Measurements from ENCODE around the gene EMCN. TPM values are rescaled to one million over a fixed set of nuclear protein-coding genes. Genes with fewer than 3 reads are reported as not detected.
"Not testable (repeated sequence)": the region's sequence is repeated elsewhere in the genome, so short reads cannot be mapped to it uniquely, and the experiment has no call there.

The EMCN gene
- total and polyA plus RNA-seq, 8 donors = 34.4 to 46.1 (median 38.3) TPM

DNA sequence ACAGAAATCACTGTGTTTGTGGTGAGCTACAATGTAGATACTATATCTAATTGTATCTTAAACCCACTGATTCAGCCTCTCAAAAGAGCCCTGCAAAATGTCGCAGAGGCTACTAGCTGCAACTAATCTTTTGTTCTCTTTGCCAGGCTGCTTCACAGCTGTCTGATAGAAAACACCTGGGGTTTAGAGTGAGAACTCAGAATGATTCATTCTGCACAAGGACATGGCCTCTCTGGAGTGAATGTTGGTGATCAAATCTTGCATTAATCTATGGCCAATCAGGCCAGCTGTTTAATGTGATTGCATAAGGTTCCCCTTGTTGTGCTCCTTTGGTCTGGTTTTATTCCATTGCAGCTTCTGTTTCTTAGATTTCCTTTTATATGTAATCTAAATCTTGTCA lies 100.3 kb downstream of the EMCN start:
- Histone ChIP-seq H3K36me3 (no peaks in the 10 kb centered on the region), H3K4me3 (no peak overlapping the region), H3K9me3 (no peaks in the 10 kb centered on the region), H3K27ac (no peak overlapping the region), H3K27me3 (no peaks in the 10 kb centered on the region), H3K4me1 (no peaks in the 10 kb centered on the region)
- TF ChIP-seq, protein P1, sequence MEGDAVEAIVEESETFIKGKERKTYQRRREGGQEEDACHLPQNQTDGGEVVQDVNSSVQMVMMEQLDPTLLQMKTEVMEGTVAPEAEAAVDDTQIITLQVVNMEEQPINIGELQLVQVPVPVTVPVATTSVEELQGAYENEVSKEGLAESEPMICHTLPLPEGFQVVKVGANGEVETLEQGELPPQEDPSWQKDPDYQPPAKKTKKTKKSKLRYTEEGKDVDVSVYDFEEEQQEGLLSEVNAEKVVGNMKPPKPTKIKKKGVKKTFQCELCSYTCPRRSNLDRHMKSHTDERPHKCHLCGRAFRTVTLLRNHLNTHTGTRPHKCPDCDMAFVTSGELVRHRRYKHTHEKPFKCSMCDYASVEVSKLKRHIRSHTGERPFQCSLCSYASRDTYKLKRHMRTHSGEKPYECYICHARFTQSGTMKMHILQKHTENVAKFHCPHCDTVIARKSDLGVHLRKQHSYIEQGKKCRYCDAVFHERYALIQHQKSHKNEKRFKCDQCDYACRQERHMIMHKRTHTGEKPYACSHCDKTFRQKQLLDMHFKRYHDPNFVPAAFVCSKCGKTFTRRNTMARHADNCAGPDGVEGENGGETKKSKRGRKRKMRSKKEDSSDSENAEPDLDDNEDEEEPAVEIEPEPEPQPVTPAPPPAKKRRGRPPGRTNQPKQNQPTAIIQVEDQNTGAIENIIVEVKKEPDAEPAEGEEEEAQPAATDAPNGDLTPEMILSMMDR (IDR thresholded peaks at IDR 0.05) = no peak
- DNase-seq (no peak), ATAC-seq (no peak)
- intact Hi-C loops (cut with DNase I) = no loop called here

DNA sequence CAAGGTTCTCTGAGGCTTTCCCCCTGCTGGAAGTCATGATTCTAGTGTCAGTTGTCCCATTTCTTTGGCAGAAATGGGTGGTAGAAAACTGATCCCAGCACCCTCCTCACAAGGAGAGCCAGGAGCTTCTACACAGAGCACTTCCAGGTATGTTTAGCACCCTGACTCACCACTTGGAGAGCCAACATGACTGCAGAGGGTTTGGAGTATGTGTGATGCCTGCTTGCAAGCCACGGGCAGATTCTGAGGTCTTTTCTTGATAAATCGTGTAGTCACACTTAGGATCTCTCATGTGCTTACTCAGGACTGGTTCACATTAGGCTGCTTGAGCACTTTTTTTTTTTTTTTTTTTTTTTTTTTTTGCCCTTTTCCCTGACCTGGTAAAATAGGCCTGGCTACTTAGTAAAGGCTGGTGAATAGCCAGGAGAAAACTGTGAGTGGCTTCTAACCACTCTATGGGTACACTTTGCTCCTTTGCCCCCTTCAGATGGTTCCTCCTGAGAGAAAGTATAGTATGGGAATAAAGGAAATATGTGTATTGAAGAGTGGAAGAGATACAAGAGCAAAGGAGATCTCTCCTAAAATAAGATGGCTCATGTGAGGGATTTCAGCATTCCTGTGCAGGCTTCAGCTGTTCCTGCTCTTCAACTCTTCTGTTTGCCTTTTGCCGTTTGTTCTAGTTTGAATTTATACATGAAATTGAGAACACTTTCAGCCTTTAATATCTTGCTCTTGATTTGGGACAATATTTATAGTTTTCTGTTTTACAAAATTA lies 103.6 kb downstream of the EMCN start:
- H3K27me3 ChIP-seq = no peaks in the 10 kb centered on the region
- H3K36me3 ChIP-seq = no peaks in the 10 kb centered on the region
- ATAC-seq (peak; percentile 85), DNase-seq (no peak)
- no peak overlapping the region for H3K4me3 ChIP-seq
- TF ChIP-seq, protein P1 (IDR thresholded peaks at IDR 0.05) = no peak
- no peak overlapping the region for H3K27ac ChIP-seq
- H3K4me1 ChIP-seq = no peaks in the 10 kb centered on the region
- H3K9me3 ChIP-seq = no peaks in the 10 kb centered on the region
- intact Hi-C loops (cut with DNase I) = no loop called here

DNA sequence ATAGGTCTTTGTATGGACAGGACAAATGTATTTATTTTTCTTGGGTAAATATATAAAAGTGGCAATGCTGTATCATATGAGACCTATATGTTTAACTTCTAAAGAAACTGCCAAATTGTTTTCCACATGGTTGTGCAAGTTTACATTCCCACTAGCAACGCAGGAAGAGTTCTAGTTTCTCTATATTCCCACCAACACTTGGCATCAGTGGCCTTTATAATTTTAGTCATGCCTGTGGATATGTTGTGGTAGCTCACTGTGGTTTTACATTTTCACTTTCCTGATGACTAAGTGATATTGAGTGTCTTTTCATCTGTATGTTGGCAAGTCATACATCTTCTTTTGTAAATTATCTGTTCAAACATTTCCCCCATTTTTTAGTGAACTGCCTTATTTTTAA lies 126.0 kb downstream of the EMCN start:
- Histone ChIP-seq H3K4me1 (no peaks in the 10 kb centered on the region), H3K9me3 (no peaks in the 10 kb centered on the region), H3K36me3 (no peaks in the 10 kb centered on the region), H3K27ac (no peak overlapping the region), H3K4me3 (no peak overlapping the region), H3K27me3 (no peaks in the 10 kb centered on the region)
- TF ChIP-seq, protein P1 (IDR thresholded peaks at IDR 0.05) = no peak
- no peak for DNase-seq
- intact Hi-C loops (cut with DNase I) = no loop called here
- ATAC-seq = no peak

DNA sequence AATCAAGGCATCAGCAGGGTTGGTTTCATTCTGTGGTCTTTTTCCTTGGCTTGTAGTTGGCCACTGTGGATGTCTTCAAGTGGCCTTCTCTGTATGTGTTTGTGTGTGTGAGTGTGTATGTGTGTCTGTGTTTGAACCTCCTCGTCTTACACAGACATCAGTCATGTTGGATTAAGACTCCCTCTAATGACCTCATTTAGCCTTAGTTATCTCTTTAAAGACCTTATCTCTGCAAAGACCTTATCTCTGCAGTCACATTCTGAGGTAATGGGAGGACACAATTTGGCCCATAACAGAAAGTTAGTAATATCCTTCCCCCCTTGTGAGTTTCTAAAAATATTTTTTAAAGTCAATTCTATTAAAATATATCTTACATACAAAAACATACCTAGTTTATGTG lies 126.7 kb downstream of the EMCN start:
- Histone ChIP-seq H3K4me3 (no peak overlapping the region), H3K36me3 (no peaks in the 10 kb centered on the region), H3K27ac (no peak overlapping the region), H3K4me1 (no peaks in the 10 kb centered on the region), H3K27me3 (no peaks in the 10 kb centered on the region), H3K9me3 (no peaks in the 10 kb centered on the region)
- TF ChIP-seq, protein P1 (IDR thresholded peaks at IDR 0.05) = no peak
- intact Hi-C loops (cut with DNase I) = no loop called here
- no peak for ATAC-seq
- no peak for DNase-seq

DNA sequence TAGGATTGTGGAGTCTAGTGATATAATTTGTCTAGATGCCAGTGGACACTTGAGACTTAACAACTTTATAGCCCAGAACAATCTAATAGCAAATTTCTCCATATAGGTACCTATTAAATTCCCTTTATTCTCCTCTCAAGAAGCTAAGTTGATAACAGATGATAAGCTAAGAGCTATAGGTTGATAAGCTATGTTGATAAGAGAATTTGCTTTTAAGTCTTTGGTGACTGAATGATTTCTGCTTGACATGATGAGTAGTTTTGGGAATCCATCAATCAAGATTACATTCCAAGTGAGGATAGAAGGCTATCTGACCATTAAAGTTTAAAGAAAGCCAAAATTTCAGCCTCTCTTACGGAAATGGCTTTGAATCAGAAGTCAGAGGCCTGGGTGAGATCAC lies 131.6 kb downstream of the EMCN start:
- no peaks in the 10 kb centered on the region for H3K27me3 ChIP-seq
- no peaks in the 10 kb centered on the region for H3K36me3 ChIP-seq
- H3K9me3 ChIP-seq = no peaks in the 10 kb centered on the region
- TF ChIP-seq, protein P1 (IDR thresholded peaks at IDR 0.05) = no peak
- ATAC-seq = no peak
- no peaks in the 10 kb centered on the region for H3K4me1 ChIP-seq
- no peak overlapping the region for H3K4me3 ChIP-seq
- H3K27ac ChIP-seq = no peak overlapping the region
- intact Hi-C loops (cut with DNase I) = no loop called here
- no peak for DNase-seq

DNA sequence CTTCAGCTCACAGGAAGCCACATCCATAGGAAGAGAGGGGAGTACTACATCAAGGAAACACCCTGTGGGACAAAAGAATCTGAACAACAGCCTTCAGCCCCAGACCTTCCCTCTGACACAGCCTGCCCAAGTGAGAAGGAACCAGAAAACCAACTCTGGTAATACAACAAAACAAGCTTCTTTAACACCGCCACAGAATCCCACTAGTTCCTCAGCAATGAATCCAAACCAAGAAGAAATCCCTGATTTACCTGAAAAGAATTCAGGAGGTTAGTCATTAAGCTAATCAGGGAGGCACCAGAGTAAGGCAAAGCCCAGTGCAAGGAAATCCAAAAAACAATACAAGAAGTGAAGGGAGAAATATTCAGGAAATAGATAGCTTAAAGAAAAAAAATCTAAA lies 137.4 kb downstream of the EMCN start:
- intact Hi-C loops (cut with DNase I); H3K4me1 ChIP-seq; H3K36me3 ChIP-seq; H3K27me3 ChIP-seq; H3K9me3 ChIP-seq; H3K4me3 ChIP-seq; H3K27ac ChIP-seq; ATAC-seq; DNase-seq: not testable (repeated sequence)
